GM18907 (cell line): ENCODE results near the gene CMIP.

ENCODE experiments used
- ATAC-seq: cut with Tn5 transposase; IDR thresholded peaks from one replicate; pipeline ENCODE4 v1.9.1; 2021; ENCODE audit warnings: mild to moderate bottlenecking, moderate library complexity; ENCODE audit not compliant: unreplicated experiment

Gene CMIP

GRCh38 chr16:81642943-81643342 lies 198.3 kb downstream of the CMIP start:
- no peak for ATAC-seq

DNA sequence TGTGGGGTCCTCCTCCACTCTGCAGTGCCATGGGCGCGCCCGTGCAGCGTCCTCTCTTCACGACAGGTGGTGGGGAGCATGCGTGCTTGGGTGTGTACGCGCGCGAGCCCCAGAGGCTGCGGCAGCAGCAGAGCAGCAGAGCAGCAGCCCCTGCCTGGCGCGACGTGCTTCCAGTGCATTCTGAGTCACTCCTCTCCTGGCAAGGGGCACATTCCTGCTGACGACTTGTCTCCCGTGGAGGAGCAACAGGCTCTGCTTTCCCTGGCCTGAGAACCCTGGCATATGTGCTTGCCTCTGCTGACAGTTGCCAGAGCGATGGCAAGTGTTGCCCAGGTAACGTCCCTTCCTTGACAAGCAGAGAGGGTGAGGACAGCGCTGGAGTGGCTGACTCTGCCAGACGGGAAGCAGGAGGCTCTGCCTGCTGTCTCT lies 200.7 kb downstream of the CMIP start:
- ATAC-seq = no peak

- ATAC-seq = no peak
Observed at GRCh38 chr16:81645925-81646324, 201.3 kb downstream of the CMIP start.

GRCh38 chr16:81646561-81646960 lies 202.0 kb downstream of the CMIP start:
- ATAC-seq = no peak

GRCh38 chr16:81647527-81647926 lies 202.9 kb downstream of the CMIP start:
- no peak for ATAC-seq

DNA sequence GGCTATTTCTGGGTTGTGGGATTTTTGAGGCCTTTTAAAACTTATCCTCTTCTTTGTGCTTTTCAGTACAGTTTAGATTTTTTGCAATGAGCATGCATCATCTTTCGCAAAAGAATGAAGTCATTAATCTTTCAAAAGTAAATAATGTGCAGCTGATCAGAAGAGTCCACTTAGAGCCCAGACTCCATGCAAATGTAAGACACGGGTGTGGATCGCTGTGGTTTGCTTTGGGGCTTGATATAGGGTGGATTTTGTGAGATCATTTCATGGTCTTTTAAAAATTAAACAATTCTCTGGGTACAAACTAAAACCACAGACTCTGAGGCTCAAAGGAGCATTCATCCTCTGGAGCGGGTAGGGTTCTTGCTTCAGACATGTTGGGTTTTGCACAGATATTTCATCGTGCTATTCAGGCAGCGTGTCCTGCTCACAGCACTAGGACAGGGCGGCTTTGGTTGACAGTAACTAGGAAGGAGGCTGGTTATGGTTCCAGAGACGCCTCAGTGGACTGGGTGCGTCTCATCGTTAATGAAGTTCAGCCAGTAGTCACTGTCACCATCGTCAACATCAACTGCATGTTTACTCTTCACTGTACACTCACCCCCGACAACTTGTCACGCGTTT lies 205.1 kb downstream of the CMIP start:
- ATAC-seq = no peak

DNA sequence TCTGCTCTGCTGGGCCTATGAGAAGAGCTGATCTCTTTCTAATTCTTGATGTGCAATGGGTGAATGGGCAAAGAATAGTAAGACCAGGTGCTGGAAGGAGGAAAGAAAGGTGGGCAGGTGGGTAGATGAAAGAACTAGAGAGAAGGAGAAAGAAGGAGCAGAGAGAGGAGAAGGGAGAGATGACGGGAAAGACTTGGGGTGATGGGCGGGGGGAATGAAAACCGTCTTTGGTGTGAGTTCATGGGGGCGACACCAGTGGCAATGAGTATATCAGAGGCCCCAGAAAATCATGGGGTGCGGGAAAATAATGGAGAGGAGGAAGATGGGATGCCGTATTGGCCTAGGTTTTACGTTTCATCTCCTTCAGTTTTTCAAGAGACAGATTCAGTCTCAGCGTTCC lies 205.7 kb downstream of the CMIP start:
- no peak for ATAC-seq

- no peak for ATAC-seq
Observed at GRCh38 chr16:81650982-81651562, 206.5 kb downstream of the CMIP start.

GRCh38 chr16:81651758-81652718 lies 207.4 kb downstream of the CMIP start:
- ATAC-seq = no peak

GRCh38 chr16:81652798-81653505 lies 208.3 kb downstream of the CMIP start:
- no peak for ATAC-seq

GRCh38 chr16:81654346-81654745 lies 209.7 kb downstream of the CMIP start:
- no peak for ATAC-seq

DNA sequence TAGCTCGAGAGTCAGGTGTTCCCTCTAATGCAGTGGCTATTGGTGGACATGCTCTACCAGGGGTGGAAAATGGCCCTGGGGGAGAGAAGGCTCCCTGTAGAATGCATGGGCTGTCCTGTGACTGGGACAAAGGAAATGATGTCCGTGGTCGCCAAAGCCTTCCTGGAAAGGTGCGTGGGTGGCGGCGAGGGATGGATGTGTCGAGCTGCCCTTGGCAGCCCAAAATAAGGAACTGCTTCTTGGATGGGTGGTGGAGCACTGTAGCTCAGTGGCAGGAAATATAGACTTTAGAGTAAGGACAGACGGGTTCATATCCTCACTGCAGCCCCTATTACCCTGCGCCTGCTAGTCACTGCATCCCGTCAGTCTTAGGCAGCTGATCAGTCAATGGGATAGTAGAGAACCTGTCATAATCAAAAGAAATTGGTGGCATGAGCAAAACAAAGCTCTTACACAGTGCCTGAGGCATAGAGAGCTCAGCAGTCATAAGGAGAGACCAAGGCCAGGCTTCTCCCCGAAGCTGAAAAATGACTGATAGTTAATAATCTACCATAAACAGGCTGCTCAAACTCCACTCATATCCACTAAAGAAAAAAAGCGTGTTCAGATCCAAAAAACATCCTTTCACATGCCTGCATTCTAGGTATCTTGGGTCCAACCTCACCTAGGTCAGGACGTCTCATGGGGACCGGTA lies 211.0 kb downstream of the CMIP start:
- no peak for ATAC-seq

GRCh38 chr16:81657224-81657623 lies 212.6 kb downstream of the CMIP start:
- ATAC-seq = no peak

DNA sequence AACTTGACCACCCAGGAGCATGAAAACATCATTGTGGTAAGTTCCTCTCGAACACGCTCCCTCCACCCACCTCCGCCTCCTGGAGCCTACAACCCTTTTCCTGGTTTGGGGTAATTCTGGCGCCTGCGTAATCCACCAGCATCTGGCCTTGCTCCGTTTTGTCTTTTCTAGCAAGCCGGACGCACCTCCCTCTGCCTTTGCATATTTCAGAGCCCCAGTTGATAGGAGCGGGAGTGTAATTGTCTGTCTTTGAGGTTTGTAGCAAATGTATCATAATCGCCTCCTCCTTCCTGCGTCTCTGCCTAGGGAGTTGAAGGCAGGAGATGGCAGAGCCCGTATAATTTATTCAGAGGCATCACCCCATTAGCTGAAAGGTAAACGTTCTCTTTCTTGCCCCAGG lies 213.2 kb downstream of the CMIP start:
- no peak for ATAC-seq

- ATAC-seq = no peak
Observed at GRCh38 chr16:81658373-81658772, 213.8 kb downstream of the CMIP start.

DNA sequence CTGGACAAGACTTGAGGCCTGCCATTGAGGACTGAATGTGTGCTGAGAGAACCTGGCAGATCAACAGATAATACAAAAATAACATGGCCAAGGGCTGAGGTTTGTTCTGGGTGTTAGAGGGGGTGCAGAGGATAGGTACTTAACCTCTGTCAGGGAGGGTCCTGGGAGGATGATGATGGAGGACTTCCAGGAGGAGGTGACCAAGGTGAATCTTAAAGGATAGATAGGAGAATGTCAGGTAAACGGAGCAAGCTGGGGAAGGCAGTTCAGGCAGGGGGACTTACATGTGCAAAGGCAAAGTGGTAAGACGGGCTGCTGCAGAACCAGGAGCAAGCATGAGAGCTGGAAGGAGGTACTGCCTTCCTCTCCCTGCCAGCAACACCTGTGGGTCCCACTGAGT lies 214.6 kb downstream of the CMIP start:
- no peak for ATAC-seq

DNA sequence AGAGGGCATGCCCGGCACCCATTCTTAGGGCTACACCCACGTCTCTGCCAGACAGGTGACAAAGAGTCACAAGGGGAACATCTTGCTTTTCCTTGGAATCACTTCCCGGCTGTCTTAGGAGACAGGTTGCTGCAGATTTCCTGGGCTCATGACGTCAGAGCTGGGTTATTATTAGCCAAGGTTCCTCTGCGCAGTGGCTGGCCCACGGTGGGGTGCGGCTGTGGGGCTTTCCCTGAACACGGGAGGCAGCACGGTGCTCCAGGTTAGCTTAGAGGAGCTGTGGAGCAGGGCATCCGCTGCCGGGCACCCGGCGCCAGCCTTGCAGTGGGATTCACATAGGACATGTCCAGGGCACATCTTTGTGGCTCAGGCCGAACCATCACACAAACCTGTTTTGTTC lies 216.5 kb downstream of the CMIP start:
- no peak for ATAC-seq

GRCh38 chr16:81664153-81664552 lies 219.5 kb downstream of the CMIP start:
- no peak for ATAC-seq

DNA sequence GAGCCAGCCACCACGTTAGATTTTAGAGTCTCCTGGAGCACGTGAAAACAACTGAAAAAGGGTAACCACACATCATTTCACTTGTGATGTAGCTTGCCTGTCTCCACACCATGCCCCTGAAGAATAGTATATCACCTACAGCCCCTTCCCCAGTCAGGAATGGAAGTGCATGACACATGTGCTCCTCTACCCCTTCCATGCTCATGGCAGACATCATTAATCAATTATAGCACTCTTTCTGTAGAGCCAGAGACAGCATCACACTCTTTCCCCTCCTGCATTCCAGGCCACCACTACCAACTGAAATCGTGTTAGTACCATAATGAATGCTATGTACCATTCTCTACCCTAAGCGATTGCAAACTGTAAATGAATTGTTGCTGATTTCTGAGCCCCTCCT lies 221.0 kb downstream of the CMIP start:
- no peak for ATAC-seq

DNA sequence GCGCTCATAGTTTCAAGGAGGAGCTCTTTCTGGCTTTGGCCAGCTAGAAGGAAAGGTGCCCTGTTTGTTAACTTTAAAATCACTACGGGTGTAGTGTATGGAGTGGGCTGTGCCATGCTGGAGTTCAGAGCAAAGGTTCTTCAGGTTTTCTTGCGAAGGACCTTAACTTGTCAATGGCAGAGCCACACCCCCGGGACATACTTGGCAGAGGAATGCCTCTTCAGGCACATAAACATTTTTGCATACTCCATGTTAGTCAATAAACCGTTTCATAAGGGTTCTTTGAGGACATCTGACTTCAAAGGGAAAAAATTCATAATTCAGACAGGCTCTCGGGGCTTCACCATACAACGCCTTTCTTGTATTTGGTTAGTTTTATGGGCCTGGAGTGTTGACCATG lies 221.5 kb downstream of the CMIP start:
- no peak for ATAC-seq
